Upper lobe of right lung (tissue), 1 donor: ENCODE results near the gene CCR3. TPM values are rescaled to one million over a fixed set of nuclear protein-coding genes. Genes with fewer than 3 reads are reported as not detected.

Source experiments
- ATAC-seq: fragments of 200-7000 bp; cut with Tn5 transposase; one replicate; pipeline ENCODE4 v1.9.1; 2020; ENCODE audit warnings: mild to moderate bottlenecking, moderate library complexity
- DNase-seq: peaks from one replicate; pipeline ENCODE4 v3.0.0-alpha.2; 2020
- H3K27ac ChIP-seq: fragments of 200-600 bp; one replicate; pipeline ENCODE4 v1.8.0; 2022
- H3K27me3 ChIP-seq: fragments of 200-600 bp; one replicate; pipeline ENCODE4 v1.8.0; 2022; ENCODE audit warnings: mild to moderate bottlenecking
- H3K36me3 ChIP-seq: fragments of 200-600 bp; one replicate; pipeline ENCODE4 v1.8.0; 2022
- H3K4me1 ChIP-seq: fragments of 200-600 bp; one replicate; pipeline ENCODE4 v1.8.0; 2022
- H3K4me3 ChIP-seq: fragments of 200-600 bp; one replicate; pipeline ENCODE4 v1.8.0; 2022; ENCODE audit warnings: mild to moderate bottlenecking
- H3K9me3 ChIP-seq: fragments of 200-600 bp; one replicate; pipeline ENCODE4 v1.8.0; 2022
- intact Hi-C: fragments of 100-400 bp; cut with DNase I; formaldehyde crosslinking; loops from one replicate; pipeline ENCODE4 v1.11.0; 2022
- total RNA-seq: library from RNA; stranded (reverse); fragmentation: NEBNext Ultra II Directional; extraction: Animal tissue kit (Norgen Biotek cat#: 25700); gene quantifications from one replicate; pipeline ENCODE4 v1.2.1, GENCODE V29; 2021
- TF ChIP-seq, protein P1 (sequence below): fragments of 200-600 bp; IDR thresholded peaks from one replicate; pipeline ENCODE4 v1.8.0; 2022; ENCODE audit warnings: antibody characterized with exemption
- donor health status: DM: no; HTN: yes; CAD: no; lungs with severe emphysema.

The CCR3 gene
- total RNA-seq, 1 donor from 2014 or later: 0.43 TPM

DNA sequence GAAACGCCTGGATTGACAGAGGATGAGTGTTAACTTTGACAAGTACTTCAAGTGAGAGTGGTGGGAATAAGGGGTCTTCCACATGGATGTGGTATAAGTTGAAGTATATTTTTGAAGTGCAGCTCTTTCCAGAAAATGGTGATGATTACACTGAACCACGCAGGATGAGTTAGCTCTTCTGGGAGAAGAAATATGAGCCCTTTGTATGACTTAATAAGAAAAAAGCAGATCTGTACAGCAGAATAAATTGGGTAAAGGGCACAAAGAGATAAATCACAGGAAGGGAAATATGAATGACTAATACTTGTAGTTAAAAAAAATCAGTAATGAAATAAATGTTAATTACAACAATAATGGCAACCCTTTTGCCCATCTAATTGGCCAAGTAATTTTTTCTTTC, 1.3 kb downstream of the CCR3 start:
- TF ChIP-seq, protein P1, sequence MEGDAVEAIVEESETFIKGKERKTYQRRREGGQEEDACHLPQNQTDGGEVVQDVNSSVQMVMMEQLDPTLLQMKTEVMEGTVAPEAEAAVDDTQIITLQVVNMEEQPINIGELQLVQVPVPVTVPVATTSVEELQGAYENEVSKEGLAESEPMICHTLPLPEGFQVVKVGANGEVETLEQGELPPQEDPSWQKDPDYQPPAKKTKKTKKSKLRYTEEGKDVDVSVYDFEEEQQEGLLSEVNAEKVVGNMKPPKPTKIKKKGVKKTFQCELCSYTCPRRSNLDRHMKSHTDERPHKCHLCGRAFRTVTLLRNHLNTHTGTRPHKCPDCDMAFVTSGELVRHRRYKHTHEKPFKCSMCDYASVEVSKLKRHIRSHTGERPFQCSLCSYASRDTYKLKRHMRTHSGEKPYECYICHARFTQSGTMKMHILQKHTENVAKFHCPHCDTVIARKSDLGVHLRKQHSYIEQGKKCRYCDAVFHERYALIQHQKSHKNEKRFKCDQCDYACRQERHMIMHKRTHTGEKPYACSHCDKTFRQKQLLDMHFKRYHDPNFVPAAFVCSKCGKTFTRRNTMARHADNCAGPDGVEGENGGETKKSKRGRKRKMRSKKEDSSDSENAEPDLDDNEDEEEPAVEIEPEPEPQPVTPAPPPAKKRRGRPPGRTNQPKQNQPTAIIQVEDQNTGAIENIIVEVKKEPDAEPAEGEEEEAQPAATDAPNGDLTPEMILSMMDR: no peak
- intact Hi-C loops: no loop called here
- peaks cover 3% of the 10 kb centered on the region for H3K4me1 ChIP-seq
- no peaks in the 10 kb centered on the region for H3K9me3 ChIP-seq
- H3K36me3 ChIP-seq: no peaks in the 10 kb centered on the region
- ATAC-seq (no peak), DNase-seq (no peak)
- no peak overlapping the region for H3K27ac ChIP-seq
- no peak overlapping the region for H3K4me3 ChIP-seq
- no peaks in the 10 kb centered on the region for H3K27me3 ChIP-seq

DNA sequence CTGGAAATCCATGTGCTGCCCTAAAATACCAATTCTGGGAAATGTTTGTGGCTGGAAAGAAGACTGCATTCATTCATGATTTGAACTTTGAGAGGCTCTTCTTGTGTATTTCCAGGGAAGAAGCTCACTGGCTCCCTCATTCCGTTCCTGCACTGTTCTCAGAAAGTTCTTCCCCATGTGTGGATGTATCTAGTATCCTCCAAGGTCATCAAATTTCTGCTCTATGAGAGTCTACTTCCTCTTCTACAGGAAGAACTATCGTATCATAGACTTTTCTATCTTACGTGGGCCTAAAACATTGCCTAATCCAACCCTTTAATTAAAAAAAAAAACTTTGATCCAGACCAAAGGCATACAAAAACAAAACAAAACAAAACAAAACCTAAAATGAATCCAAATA, 2.9 kb downstream of the CCR3 start:
- Histone ChIP-seq H3K36me3 (no peaks in the 10 kb centered on the region), H3K4me3 (no peak overlapping the region), H3K27me3 (no peaks in the 10 kb centered on the region), H3K9me3 (no peaks in the 10 kb centered on the region), H3K27ac (no peak overlapping the region), H3K4me1 (peaks cover 3% of the 10 kb centered on the region)
- DNase-seq (no peak), ATAC-seq (peak; percentile 66)
- TF ChIP-seq, protein P1: no peak
- intact Hi-C loops: no loop called here

DNA sequence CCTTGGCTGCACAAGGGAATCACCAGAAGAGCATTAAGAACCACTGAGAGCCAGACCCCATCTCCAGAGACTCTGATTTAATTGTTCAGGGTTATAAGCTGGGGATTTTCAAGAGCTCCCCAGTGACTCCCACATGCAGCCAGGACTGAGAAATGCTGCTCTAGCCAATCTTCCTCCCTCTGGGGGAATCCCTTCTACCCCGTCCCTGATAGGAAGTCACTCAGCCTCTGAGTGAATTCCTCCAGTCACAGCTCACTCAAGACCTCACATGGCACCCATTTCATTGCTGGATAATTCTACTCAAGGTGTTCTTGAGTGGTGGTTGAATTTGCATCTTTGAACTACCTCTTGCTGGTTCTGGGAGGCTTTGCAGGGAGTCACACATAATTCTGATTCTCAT, 10.7 kb downstream of the CCR3 start:
- Histone ChIP-seq H3K4me3 (no peak overlapping the region), H3K27ac (no peak overlapping the region), H3K9me3 (no peaks in the 10 kb centered on the region), H3K36me3 (no peaks in the 10 kb centered on the region), H3K27me3 (no peaks in the 10 kb centered on the region), H3K4me1 (no peaks in the 10 kb centered on the region)
- DNase-seq: no peak
- no peak for ATAC-seq
- TF ChIP-seq, protein P1: no peak
- intact Hi-C loops: no loop called here

- ATAC-seq: no peak
- DNase-seq: no peak
- intact Hi-C loops: no loop called here
- no peak overlapping the region for H3K27ac ChIP-seq
- no peaks in the 10 kb centered on the region for H3K36me3 ChIP-seq
- no peak overlapping the region for H3K4me3 ChIP-seq
- no peaks in the 10 kb centered on the region for H3K27me3 ChIP-seq
- TF ChIP-seq, protein P1: no peak
- H3K4me1 ChIP-seq: no peaks in the 10 kb centered on the region
- no peaks in the 10 kb centered on the region for H3K9me3 ChIP-seq
These were observed 16.3 kb downstream of the CCR3 start for GRCh38 chr3:46258525-46258924.

GRCh38 chr3:46261926-46262594, 19.8 kb downstream of the CCR3 start:
- no peak for ATAC-seq
- no peak overlapping the region for H3K27ac ChIP-seq
- no peak for DNase-seq
- no peaks in the 10 kb centered on the region for H3K36me3 ChIP-seq
- no peaks in the 10 kb centered on the region for H3K27me3 ChIP-seq
- TF ChIP-seq, protein P1: no peak
- H3K4me1 ChIP-seq: no peaks in the 10 kb centered on the region
- intact Hi-C loops: no loop called here
- H3K4me3 ChIP-seq: no peak overlapping the region
- H3K9me3 ChIP-seq: no peaks in the 10 kb centered on the region

- intact Hi-C loops: no loop called here
- Histone ChIP-seq H3K9me3 (no peaks in the 10 kb centered on the region), H3K27me3 (no peaks in the 10 kb centered on the region), H3K27ac (no peak overlapping the region), H3K36me3 (no peaks in the 10 kb centered on the region), H3K4me1 (no peaks in the 10 kb centered on the region), H3K4me3 (no peak overlapping the region)
- no peak for ATAC-seq
- DNase-seq: no peak
- TF ChIP-seq, protein P1: no peak
These were observed 21.7 kb downstream of the CCR3 start for GRCh38 chr3:46264002-46264401.
